Activated CD4-positive, alpha-beta T cell treated with anti-CD3 and anti-CD28 coated beads, Interleukin-2, amount 50 U/mL, for 4 hours (primary cell): ENCODE data around the gene FNDC3A.
"Not testable (repeated sequence)": the region's sequence is repeated elsewhere in the genome, so short reads cannot be mapped to it uniquely, and the experiment has no call there.

Experiments
- DNase-seq, 2 experiments: peaks; one replicate each; pipeline ENCODE4 v3.0.0-alpha.2; 2020

FNDC3A gene

DNA sequence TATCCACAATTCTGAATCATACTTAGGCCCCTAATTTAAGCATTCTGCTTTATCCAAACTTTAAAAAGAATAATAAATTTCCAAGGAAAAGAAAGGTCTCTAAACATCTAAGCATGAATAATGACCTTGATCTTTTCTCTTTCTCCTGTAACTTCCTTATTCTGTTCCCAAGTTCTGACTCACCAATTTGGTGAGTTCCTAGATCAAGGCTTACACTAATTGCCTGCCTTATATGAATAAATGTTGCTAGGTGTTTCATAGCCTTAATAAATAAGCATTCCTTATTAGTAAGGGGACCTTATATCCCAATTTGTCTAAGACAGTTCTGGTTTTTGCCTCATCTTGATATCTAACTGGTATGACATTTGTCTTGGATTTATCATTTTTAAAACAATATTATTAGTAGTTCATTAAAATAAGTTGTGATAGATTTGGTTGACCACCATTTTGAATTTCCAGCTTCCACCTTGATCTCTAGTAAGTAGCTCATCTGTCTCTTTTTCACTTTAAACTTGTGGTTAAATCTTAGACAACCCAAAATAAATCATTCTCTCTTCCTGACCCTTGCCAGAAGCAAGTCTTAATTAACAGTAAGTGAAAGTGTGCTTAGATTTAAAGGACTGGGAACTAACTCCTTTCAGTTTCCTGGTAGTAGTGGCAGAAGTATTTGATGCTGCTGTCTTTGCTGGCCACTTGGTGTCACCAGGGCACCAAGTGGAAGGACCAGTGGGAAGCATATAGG, 123.2 kb downstream of the FNDC3A start:
- no peak for DNase-seq

GRCh38 chr13:49099513-49099877, 123.8 kb downstream of the FNDC3A start:
- DNase-seq = no peak

DNA sequence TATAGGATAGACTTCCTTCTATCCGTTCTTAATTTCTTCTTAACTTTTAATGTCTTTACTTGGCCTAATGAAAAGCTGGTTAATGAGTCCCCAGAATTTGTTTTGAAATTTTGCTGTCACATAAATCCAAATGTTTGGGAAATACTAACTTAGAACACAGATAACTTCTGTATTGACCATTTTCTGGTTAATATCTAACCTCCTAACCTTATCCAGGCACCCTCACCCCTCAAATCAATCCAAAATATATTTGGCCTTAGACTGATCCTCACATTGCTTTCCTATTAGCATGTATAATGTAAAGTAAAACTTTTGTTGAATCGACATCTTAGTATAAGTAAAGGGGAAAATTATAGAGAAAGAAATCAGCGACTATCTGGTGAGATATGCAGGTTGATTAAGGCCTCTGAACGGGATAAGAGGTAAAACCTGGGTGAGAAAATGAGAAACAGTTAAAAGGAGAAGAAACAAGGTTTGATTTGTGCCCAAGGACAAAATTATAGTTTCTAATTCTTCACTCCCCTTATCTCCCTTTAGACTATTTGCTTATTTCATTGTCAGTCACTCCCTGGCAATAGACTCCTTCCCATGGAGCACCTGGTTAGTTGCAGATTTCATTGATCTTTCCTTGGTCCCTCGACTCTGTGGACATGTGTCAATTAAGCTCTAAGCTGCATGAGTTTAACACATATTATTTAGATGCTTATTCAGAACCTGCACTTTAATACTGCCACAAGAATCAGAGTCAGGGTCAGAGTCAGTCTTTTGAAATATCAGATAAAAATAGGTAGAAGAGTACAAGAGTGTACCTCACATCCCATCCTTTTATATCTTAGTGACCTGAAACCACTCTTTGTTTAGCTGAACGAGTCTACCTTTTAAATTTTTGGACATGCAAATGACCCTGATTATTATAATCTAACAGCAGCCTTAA, 125.2 kb downstream of the FNDC3A start:
- no peak for DNase-seq

DNA sequence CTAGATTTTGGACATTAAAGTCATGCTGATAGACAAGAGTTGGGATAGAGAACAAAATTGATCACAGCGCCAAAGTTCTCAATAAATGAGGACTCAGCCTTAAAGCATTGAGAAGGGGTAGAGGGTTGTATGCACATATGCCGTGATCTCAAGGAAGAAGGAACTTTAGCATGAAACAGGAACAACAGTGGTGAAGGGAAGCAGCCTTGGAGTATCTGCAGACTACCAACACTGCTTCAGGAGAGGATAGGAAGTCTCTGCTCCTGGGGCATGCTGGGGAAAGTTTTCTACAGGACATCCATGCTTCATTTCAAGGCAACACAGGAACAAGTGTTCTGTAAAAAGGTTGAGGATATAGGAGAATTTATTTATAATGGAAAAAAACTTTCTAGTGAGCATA, 132.5 kb downstream of the FNDC3A start:
- no peak for DNase-seq

GRCh38 chr13:49110122-49110912, 134.6 kb downstream of the FNDC3A start:
- DNase-seq = peak; percentile 53 to 60

GRCh38 chr13:49110913-49111170, 135.1 kb downstream of the FNDC3A start:
- no peak for DNase-seq

DNA sequence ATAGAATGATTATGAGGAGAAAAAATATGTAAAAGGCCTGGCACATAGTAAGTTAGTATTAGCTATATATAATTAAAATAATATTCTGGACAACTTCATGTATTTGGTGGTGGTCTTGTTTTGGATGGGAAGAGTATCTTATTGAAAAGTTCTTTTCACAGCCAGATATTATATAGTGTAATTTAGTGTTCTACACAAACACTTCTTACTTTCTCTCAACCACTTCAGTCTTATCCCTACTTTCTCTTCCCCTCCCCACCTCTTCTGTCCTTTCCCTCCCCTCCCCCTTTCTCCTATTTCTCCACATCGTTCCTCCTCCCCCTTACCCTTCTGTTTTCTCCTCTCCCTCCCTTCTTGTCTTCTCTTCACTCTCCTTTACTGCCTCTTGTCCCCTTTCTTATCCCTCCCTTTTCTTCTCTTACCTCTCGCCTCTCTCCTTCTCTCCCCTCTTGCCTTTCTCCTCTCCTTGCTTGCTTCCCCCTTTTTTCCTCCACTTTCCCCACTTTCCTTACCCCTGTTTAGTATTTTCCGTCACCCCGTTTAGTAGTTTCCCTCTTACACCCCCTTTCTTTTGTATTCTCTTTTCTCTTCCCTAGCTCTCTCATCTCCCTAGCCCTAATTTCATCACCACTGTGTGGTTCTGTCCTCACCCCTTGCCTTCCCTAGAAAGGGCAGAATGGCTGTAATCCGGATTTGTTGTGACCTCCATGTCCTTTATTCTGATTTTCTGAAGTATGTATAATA, 137.2 kb downstream of the FNDC3A start:
- no peak for DNase-seq

DNA sequence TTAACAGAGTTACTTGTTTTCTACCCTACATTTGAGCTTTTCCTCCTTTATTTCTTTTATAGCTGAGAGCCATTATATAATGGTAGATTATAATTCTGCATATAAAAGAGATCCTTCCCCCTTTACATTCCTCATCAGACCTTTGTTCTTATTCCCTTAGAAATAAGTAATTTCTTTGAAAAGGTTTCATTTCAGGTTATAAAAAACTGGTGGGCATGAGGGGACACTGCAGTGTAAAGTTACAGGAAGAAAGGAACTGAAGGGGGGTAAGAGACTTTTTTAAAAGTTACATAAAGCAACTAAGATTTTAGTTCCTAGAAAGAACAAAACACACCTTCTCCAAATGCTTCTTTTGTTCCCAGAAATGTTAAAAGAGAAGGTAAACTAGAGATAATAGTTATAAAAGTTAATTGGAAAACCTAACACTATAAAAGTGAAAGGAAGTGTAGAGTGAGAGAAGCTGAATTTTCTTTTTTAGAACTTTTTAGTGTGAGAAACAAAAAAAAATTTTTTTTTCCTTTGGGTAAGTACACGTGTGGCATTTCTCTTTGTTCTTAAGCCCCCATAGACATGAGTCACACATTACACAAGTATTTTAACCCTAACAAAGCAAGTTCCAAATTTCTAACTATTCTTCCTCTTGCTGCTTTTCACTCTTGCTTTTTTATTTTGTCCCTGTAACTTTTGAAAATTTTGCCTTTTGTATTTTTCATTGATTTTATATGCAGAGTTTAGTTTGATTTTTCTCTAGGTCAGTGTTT, 138.0 kb downstream of the FNDC3A start:
- DNase-seq = no peak

DNA sequence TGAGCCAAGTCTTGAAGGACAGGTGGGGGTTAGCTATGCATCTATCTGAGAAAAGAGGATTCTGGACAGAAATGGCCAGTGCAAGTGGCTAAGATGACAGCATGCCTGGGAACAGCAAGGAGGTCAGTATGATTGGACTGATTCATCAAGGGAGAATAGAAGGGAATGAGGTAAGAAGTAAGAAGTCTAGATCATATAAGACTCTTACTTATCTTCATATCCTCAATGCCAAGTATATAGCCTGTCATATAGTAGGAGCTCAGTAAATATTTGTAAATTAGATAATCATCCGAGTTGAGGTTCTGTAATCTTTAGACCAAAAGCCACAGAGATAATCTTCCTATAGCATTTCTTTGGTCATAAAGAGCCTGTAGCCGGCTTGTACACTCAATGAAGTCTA, 141.2 kb downstream of the FNDC3A start:
- no peak for DNase-seq

DNA sequence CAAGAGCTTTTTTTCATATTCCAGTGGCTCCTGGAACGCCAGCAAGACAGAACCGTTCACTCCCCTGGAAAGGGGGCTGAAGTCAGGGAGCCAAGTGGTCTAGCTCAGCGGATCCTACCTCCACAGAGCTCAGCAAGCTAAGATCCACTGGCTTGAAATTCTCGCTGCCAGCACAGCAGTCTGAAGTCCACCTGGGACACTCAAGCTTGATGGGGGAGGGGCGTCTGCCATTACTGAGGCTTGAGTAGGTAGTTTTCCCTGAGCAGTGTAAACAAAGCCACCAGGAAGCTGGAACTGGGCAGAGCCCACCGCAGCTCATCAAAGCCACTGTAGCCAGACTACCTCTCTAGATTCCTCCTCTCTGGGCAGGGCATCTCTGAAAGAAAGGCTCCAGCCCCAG, 142.7 kb downstream of the FNDC3A start:
- DNase-seq = not testable (repeated sequence)

GRCh38 chr13:49124693-49125304, 149.1 kb downstream of the FNDC3A start:
- DNase-seq = no peak

- no peak for DNase-seq
Observed at GRCh38 chr13:49125964-49126524, 150.3 kb downstream of the FNDC3A start.

GRCh38 chr13:49132479-49133002, 156.8 kb downstream of the FNDC3A start:
- no peak for DNase-seq

DNA sequence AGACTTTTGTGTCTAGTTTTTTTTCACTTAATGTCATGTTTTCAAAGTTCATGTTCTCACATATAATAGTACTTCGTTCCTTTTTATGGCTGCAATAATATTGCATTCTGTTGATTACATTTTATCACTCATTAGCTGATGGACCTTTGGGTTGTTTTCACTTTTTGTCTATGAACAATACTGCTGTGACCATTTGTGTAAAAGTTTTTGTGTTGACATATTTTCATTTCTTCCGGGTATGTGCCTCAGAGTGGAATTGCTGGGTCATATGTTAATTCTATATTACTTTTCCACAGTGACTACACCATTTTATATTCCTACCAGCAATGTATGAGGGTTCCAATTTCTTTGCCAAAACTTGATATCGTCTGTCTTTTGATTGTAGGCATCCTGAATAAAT, 158.6 kb downstream of the FNDC3A start:
- DNase-seq = no peak

GRCh38 chr13:49137138-49137643, 161.5 kb downstream of the FNDC3A start:
- not testable (repeated sequence) for DNase-seq

DNA sequence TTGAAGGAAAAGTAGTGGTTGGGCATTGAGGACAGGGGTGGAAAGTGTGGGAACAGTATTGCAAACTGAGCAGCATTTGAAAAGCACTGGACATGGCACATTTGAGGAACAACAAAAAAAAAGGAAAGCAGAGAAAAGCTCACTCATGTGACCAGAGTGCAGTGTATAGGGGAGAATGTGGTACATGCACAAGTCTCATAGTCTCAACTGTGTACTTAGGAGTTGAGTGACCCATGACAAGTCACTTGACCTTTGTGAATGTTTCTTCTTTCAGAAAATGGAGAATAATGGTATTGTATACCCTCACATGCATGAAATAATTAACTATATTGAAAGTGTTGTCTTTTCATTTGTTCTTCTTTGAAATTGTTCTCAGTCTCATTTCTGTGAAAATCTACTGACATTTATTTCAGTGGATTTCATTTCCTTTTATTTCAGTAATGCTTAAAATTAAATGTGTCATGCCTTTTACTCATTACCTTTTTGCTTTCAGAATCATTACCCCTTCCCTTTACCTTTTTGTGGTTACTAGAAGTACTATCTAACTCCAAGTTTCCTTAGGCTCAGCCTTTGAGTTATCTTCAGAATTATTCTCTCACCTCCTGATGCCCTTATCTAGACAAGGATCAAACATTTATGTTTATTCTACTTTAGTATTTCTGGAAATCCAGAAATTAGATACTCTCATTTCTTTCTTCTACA, 165.3 kb downstream of the FNDC3A start:
- DNase-seq = no peak

DNA sequence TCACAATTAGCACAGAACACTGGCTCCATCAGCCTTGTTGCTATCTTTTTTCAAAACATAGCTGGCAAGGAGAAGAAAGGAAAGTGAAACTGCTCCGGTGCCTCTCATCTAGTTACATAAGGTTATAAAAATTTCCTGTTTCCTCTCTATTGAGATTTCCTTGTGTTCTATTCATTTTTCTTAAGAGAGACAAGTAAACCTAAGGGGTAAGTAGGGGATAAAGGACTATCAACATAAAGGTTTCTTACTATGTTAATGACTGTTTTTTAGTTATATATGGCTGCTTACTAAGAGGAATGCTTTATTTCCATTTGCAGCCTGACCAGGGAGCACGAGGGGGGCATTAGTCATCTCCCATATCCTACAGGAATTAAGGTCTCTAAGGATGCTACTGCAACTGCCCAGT, 171.2 kb downstream of the FNDC3A start:
- DNase-seq = no peak

DNA sequence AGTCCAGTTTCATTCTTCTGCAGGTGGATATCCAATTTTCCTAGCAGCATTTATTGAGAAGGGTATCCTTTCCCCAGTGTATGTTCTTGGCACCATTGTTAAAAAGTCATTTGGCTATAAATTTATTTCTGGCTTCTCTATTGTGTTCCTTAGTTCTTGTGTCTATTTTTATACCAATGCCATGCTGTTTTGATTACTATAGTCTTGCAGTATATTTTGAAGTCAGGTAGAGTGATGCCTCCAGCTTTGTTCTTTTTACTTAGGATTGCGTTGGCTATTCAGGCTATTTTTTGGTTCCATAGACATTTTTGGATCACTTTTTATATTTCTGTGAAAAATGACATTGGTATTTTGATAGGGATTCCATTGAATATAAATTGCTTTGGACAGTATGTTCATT, 172.7 kb downstream of the FNDC3A start:
- DNase-seq = no peak

DNA sequence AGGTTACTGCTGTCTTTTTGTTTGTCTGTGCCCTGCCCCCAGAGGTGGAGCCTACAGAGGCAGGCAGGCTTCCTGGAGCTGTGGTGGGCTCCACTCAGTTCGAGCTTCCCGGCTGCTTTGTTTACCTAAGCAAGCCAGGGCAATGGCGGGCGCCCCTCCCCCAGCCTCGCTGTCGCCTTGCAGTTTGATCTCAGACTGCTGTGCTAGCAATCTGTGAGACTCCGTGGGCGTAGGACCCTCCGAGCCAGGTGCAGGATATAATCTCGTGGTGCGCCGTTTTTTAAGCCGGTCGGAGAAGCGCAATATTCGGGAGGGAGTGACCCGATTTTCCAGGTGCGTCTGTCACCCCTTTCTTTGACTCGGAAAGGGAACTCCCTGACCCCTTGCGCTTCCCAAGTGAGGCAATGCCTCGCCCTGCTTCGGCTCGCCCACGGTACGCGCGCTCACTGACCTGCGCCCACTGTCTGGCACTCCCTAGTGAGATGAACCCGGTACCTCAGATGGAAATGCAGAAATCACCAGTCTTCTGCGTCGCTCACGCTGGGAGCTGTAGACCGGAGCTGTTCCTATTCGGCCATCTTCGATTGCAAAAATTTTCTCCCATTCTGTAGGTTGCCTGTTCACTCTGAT, 182.4 kb downstream of the FNDC3A start:
- not testable (repeated sequence) for DNase-seq

- DNase-seq = not testable (repeated sequence)
Observed at GRCh38 chr13:49163162-49163561, 187.4 kb downstream of the FNDC3A start.
